Mesothelial cell of epicardium (in vitro differentiated cells): ENCODE data around the gene KRT39. TPM values are rescaled to one million over a fixed set of nuclear protein-coding genes. Genes with fewer than 3 reads are reported as not detected.
A peak's percentile ranks its signal among the peaks of the same experiment; 100 is the strongest.

Source experiments
- DNase-seq, 2 experiments: peaks; one replicate each; pipeline ENCODE4 v3.0.0; 2021; ENCODE audit warnings: low spot score in 2 of 2; ENCODE audit not compliant: unreplicated experiment in 2 of 2
- H3K27ac Mint-ChIP-seq: 2 replicates; pipeline ENCODE4 v1.8.0; 2021; ENCODE audit warnings: mixed read lengths
- H3K27me3 Mint-ChIP-seq: 2 replicates; pipeline ENCODE4 v1.8.0; 2021; ENCODE audit warnings: low read depth, mixed read lengths
- H3K36me3 Mint-ChIP-seq: 2 replicates; pipeline ENCODE4 v1.8.0; 2021; ENCODE audit warnings: mixed read lengths
- H3K4me1 Mint-ChIP-seq: 2 replicates; pipeline ENCODE4 v1.8.0; 2021; ENCODE audit warnings: mixed read lengths
- H3K4me3 Mint-ChIP-seq: 2 replicates; pipeline ENCODE4 v1.8.0; 2021; ENCODE audit warnings: mild to moderate bottlenecking, moderate library complexity, mixed read lengths
- H3K9me3 Mint-ChIP-seq: 2 replicates; pipeline ENCODE4 v1.8.0; 2021; ENCODE audit warnings: mixed read lengths
- CTCF ChIP-seq: fragments of 200-600 bp; sonication (generic); IDR thresholded peaks from one replicate; pipeline ENCODE4 v1.5.0; 2021; ENCODE audit warnings: antibody characterized with exemption; ENCODE audit not compliant: unreplicated experiment
- total RNA-seq: library from RNA; stranded (reverse); gene quantifications from 3 replicates; pipeline ENCODE4 v1.2.1, GENCODE V29; 2021

Gene KRT39
- total RNA-seq, 1 donor from 2014 or later = not detected

- no peak overlapping the region for H3K4me3 Mint-ChIP-seq
- TF ChIP-seq CTCF = no peak
- peaks cover 49% of the 10 kb centered on the region for H3K4me1 Mint-ChIP-seq
- no peaks in the 10 kb centered on the region for H3K36me3 Mint-ChIP-seq
- peaks cover 3% of the 10 kb centered on the region for H3K27me3 Mint-ChIP-seq
- no peak for DNase-seq
- H3K27ac Mint-ChIP-seq = peak overlapping the region; percentile 93
- H3K9me3 Mint-ChIP-seq = no peaks in the 10 kb centered on the region
Observed at GRCh38 chr17:40910441-40910841, 56.3 kb downstream of the KRT39 start.

GRCh38 chr17:40909755-40910154 is 57.0 kb downstream of the KRT39 start:
- Mint-ChIP-seq H3K36me3 (no peaks in the 10 kb centered on the region), H3K9me3 (no peaks in the 10 kb centered on the region), H3K27me3 (peaks cover 3% of the 10 kb centered on the region), H3K4me3 (no peak overlapping the region), H3K4me1 (peaks cover 46% of the 10 kb centered on the region), H3K27ac (peak overlapping the region; percentile 93)
- no peak for TF ChIP-seq CTCF
- DNase-seq = no peak

GRCh38 chr17:40909351-40909750 is 57.4 kb downstream of the KRT39 start:
- Mint-ChIP-seq H3K27me3 (peaks cover 6% of the 10 kb centered on the region), H3K4me1 (peaks cover 46% of the 10 kb centered on the region), H3K4me3 (no peak overlapping the region), H3K9me3 (no peaks in the 10 kb centered on the region), H3K36me3 (no peaks in the 10 kb centered on the region), H3K27ac (peak overlapping the region; percentile 93)
- peak; percentile 67 for TF ChIP-seq CTCF
- peak; percentile 57 to 77 for DNase-seq

Other genes with a start within 250 kb of the KRT39 start
- gene KRT25, start 211.6 kb downstream of the KRT39 start, total RNA-seq = not detected in 3 replicates
- gene KRT26, start 194.7 kb downstream of the KRT39 start, total RNA-seq = not detected in 3 replicates
- gene KRT27, start 184.4 kb downstream of the KRT39 start, total RNA-seq = not detected in 3 replicates
- not detected in 3 replicates for gene KRT28, start 167.0 kb downstream of the KRT39 start, total RNA-seq
- 39.0 to 43.6 TPM (median 39.5 TPM) in 3 replicates for gene KRT10, start 144.3 kb downstream of the KRT39 start, total RNA-seq
- not detected in 3 replicates for gene KRT12, start 99.7 kb downstream of the KRT39 start, total RNA-seq
- not detected in 3 replicates for gene KRT20, start 81.7 kb downstream of the KRT39 start, total RNA-seq
- gene KRT23, start 29.3 kb downstream of the KRT39 start, total RNA-seq = 2.3 to 2.8 TPM (median 2.6 TPM) in 3 replicates
- 0.16 TPM in 1 of 3 replicates, not detected in the others for gene KRT40, start 17.4 kb upstream of the KRT39 start, total RNA-seq
- not detected in 3 replicates for gene KRTAP3-3, start 27.2 kb upstream of the KRT39 start, total RNA-seq
- not detected in 3 replicates for gene KRTAP3-2, start 33.0 kb upstream of the KRT39 start, total RNA-seq
- gene KRTAP3-1, start 42.2 kb upstream of the KRT39 start, total RNA-seq = 0.41 to 1.3 TPM (median 0.95 TPM) in 3 replicates
- gene KRTAP1-5, start 60.3 kb upstream of the KRT39 start, total RNA-seq = not detected in 3 replicates
- not detected in 3 replicates for gene KRTAP1-4, start 63.2 kb upstream of the KRT39 start, total RNA-seq
- gene KRTAP1-3, start 67.9 kb upstream of the KRT39 start, total RNA-seq = not detected in 3 replicates
- not detected in 3 replicates for gene KRTAP1-1, start 74.5 kb upstream of the KRT39 start, total RNA-seq
- gene KRTAP2-1, start 80.4 kb upstream of the KRT39 start, total RNA-seq = not detected in 3 replicates
- gene KRTAP2-2, start 88.3 kb upstream of the KRT39 start, total RNA-seq = not detected in 3 replicates
- gene KRTAP2-3, start 93.2 kb upstream of the KRT39 start, total RNA-seq = 0.45 to 0.91 TPM (median 0.69 TPM) in 3 replicates
- gene KRTAP2-4, start 98.9 kb upstream of the KRT39 start, total RNA-seq = not detected in 3 replicates
- not detected in 3 replicates for gene KRTAP4-7, start 117.2 kb upstream of the KRT39 start, total RNA-seq
- not detected in 3 replicates for gene KRTAP4-8, start 131.2 kb upstream of the KRT39 start, total RNA-seq
- gene KRTAP4-16, start 135.3 kb upstream of the KRT39 start, total RNA-seq = not detected in 3 replicates
- not detected in 3 replicates for gene KRTAP4-9, start 138.4 kb upstream of the KRT39 start, total RNA-seq
- not detected in 3 replicates for gene KRTAP4-11, start 151.4 kb upstream of the KRT39 start, total RNA-seq
- not detected in 3 replicates for gene KRTAP4-12, start 157.2 kb upstream of the KRT39 start, total RNA-seq
- gene KRTAP4-6, start 173.6 kb upstream of the KRT39 start, total RNA-seq = not detected in 3 replicates
- gene KRTAP4-5, start 182.9 kb upstream of the KRT39 start, total RNA-seq = not detected in 3 replicates
- not detected in 3 replicates for gene KRTAP4-4, start 193.8 kb upstream of the KRT39 start, total RNA-seq
- gene KRTAP4-3, start 201.3 kb upstream of the KRT39 start, total RNA-seq = not detected in 3 replicates
- not detected in 3 replicates for gene KRTAP4-2, start 211.3 kb upstream of the KRT39 start, total RNA-seq
- not detected in 3 replicates for gene KRTAP4-1, start 218.0 kb upstream of the KRT39 start, total RNA-seq
- not detected in 3 replicates for gene KRTAP9-1, start 222.9 kb upstream of the KRT39 start, total RNA-seq